SKM-1 treated with dmso at 0.1 percent for 144 hours (cell line): Measurements from ENCODE around the gene AGO4.
"Not testable (repeated sequence)": the region's sequence is repeated elsewhere in the genome, so short reads cannot be mapped to it uniquely, and the experiment has no call there.

Source experiments
- DNase-seq: peaks from one replicate; lab custom pipeline; 2025; ENCODE audit not compliant: unreplicated experiment; lab: John Stamatoyannopoulos, UW

Gene AGO4

DNA sequence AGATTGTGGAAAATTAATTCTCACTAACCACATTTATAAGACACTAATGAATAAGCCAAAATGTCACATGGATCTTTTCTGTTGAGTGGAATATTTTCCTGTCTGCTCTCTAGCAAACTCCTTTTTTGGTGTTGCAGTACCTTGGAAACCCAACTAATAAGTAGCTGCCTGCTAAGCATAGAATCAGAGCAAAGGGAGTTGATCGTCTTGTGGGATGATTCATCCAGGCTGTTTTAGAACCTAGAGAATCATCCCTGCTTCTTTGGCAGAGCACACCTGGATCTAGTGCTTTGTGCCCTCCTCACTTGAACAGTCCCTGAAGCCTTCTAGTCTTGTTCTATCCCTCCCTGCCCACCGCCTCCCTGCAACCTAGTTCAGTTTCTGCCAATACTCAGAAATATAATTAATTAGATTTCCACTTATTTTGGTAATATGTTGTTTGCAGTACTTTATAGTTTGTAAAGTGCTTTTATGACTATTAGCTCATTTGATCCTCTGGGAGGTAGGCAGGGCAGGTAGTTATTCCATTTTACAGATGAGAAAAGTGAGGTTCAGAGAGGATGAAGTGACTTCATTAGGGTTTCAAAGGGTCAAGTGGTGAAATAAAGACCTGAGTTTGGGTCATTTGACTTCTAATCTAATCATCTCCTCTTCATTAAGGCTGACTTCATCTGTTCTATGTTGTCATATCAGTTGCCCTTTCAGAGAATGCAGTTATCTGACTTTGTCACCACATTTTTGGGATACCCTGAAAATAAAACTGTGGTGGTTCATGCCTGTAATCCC lies 2.5 kb downstream of the AGO4 start:
- DNase-seq = no peak

DNA sequence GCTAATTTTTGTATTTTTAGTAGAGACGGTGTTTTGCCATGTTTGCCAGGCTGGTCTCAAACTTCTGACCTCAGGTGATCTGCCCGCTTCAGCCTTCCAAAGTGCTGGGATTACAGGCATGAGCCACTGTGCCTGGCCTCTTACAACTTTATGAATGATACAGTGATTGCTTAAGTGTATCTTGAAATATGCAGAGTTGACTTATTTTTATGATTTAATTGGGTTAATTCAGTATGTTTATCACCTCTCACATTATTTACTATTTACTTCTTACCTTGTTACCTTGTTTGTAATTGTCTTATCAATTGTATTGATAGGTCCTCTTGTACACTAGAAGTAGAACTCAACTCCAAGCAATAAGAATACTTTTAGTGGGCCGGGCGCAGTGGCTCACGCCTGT lies 4.9 kb downstream of the AGO4 start:
- DNase-seq = not testable (repeated sequence)

DNA sequence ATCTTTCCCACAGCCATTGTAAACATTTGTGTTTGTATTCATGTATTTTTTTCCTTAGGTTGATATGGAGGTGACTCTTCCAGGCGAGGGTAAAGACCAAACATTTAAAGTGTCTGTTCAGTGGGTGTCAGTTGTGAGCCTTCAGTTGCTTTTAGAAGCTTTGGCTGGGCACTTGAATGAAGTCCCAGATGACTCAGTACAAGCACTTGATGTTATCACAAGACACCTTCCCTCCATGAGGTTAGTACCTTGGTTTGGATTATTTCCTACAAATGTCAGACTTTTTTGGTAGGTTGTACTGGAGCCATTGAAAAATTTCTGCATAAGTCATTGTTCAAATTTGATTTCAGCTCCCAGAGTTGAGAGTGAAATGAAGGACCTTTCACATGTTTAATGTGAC lies 17.4 kb downstream of the AGO4 start:
- DNase-seq = no peak

DNA sequence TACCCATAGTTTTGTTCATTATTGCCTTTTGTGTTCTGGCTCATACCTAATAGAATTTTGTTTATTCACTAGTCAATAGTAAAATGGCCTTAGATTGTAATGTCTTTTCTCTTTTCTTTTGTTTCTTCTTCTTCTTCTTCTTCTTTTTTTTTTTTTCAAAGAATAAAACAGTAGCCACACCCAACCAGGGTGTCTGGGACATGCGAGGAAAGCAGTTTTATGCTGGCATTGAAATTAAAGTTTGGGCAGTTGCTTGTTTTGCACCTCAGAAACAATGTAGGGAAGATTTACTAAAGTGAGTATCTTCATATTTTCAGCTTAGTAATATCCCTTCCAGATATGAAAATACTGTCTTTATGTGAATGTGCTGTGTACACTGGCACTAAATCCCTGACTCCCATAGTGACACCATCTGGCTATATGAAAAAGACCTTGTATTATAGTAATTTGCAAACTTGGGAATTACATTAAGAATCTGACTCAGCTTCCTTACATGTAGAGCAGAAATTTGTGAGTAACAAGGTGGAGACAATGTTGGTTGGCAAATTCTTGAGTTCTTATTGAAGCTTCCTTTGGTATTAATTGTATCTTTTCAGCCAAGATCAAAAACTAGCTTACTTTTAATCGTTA lies 24.6 kb downstream of the AGO4 start:
- DNase-seq = no peak

DNA sequence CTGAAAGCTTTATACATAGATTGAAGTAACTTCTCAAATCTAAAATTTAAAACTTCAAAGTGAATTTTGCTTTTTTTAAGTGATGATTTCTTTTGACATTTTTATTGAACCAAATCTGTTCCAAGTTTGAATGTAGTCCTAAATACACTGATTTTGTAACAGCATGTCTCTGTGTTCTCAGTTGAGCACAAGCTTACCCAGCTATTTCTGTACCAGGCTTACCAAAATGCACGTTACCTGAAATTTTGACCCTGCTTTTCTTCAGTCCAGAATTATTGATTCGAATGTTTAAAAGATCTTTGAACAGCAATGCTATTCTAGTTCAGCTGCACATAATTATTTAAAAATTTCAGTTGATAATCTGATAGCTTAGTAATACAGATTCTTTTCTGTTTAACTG lies 25.6 kb downstream of the AGO4 start:
- no peak for DNase-seq

DNA sequence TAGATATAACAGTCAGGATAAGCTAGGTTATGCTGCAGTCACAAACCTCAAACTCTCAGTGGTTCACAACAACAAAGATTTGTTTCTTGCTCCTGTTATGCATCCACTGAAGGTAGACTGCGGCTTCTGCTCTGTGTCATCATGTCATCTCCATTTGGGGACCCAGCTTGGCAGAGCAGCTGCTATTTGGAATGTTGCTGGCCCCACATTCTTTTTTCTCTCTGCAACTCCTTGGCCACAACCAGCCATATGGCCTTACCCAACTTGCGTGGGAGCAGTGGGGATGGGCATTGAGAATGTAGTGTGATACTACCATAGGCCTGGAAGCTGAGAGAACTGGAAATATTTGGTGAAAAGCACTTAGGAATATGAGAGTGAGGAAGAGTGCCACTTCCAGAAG lies 26.4 kb downstream of the AGO4 start:
- no peak for DNase-seq

DNA sequence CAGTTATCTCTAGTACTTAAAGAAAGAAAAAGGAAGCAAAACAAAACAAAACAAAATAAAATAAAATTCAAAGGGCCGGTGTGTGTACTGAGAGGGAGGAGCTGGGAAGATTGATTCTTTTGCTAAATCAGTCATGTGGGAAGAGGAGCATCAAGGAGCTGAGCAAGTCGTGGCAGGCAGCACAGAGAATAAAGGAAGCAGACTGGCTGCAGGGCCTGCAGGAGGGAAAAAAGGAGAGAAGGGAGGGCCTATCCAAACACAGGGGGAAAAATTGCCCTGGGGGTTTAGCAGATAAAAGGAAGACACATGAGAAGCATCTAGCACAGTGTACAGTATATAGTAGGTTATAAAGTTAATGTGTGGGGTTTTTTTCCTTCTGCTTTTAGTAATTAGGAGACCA lies 27.6 kb downstream of the AGO4 start:
- DNase-seq = no peak

DNA sequence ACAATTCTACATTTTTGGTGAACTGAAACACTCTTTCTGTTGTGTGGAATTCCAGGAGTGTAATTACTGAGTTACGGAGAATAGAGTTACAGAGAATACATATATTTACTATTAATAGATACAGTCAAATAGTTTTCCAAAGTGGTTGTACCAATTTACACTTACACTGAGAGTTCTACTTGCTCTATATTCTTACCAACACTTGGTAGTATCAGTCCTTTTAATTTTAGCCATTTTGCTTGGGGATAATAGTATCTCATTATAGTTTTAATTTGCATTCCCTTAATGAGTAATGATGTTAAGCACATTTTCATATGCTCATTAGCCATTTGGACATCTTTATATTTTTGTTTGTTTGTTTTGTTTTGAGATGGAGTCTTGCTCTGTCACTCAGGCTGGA lies 28.9 kb downstream of the AGO4 start:
- DNase-seq = no peak

DNA sequence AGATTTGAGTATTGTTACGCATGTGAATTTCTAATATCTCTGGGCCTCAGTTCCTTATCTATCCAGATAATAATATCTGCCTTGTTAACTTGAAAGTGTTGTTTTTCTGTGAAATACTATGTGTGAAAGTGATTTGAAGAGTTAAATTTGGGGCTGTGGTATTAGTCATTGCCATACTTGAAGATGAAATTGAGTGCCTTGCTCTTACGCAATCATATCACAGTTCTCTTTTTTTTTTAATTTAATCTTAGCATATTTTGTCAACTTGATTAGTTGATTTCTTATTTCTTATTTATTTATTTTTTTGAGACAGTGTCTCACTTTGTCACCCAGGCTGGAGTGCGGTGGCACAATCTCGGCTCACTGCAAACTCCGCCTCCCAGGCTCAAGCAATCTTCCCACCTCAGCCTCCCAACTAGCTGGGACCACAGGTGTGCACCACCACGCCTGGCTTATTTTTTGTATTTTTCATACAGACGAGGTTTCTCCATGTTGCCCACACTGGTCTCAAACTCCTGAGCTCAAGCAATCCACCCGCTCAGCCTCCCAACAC lies 31.0 kb downstream of the AGO4 start:
- DNase-seq = no peak

DNA sequence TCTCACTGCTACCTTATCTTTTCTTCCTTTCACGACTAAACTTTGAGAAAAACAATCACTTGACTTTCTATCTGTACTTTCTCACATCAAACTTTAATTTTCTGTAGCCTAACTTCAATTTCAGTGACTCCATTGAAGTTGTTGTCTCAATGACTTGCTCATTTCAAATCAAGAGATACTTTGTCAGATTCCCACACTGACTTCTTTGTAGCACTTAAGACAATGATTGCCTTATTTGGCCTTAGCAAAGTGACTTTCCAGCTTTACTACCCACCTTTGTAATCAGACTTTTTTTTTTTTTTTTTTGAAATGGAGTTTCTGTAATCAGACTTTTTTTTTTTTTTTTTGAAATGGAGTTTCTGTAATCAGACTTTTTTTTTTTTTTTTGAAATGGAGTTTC lies 37.0 kb downstream of the AGO4 start:
- no peak for DNase-seq

DNA sequence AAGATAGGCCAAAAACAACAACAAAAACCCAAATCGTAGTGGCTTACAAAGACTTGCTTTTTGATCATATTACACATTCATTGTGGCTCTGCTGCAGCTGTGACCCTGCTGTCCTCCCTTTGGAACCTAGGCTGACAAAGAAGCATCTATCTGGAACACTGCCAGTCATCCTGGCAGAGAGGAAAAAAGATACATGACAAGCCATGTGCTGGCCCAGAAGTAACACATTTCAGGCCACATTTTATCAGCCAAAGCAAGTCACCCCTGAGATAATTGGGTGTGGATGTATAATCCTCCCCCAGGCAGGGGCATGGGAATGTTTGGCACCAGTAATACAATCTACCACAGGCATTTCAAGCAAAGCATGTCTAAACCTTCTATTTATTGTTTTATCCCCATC lies 38.0 kb downstream of the AGO4 start:
- DNase-seq = no peak

DNA sequence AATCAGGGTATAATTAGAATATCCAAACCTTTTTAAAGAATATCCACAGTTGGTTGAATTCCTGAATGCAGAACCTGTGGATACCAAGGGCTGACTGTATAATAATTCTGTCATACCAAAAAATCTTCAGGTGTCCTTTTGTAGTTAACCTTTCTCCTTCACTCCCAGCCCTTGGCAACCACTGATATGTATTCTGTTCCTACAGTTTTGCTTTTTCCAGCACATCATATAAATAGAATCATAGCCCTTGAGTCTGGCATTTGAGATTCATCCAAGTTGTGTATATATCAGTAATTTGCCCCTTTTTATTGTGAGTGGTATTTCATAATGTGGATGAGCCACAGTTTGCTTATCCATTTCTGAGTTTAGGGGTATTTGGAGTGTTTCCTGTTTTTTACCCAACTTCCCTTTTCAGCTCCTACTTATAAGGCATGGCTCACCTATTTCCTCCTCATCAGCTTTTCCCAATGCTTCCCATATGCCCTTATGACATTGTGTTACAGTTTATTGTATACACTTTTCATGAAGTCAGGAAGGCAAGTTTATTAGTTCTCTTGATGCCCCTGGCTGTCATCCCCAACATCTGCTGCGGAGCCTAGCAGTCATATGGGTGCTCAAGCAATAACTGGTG lies 40.2 kb downstream of the AGO4 start:
- DNase-seq = peak; percentile 57

DNA sequence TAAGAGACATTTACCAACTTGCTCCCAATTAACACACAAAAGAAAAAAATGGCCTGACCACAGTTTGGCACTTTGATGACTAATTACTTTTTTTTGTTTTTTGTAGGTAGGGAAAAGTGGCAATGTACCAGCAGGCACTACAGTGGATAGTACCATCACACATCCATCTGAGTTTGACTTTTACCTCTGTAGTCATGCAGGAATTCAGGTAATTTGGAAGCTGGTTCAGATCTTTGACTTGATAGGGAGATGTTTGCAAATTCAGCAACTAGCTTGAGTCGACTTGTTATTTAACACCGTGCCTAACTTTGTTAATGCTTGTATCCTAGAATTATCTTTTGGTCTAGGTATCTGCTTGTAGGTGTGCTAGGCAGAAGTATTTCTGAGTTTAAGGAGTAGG lies 42.2 kb downstream of the AGO4 start:
- no peak for DNase-seq

DNA sequence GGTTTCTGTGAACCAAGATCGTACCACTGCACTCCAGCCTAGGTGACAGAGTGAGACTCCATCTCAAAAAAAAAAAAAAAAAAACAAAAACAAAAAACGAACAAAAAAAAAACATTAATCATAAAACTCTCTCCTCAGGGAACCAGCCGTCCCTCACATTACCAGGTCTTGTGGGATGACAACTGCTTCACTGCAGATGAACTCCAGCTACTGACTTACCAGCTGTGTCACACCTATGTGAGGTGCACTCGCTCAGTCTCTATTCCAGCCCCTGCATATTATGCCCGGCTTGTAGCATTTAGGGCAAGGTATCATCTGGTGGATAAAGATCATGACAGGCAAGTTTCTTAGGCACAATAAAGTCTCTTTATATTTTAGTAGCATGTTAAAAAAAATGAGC lies 42.9 kb downstream of the AGO4 start:
- no peak for DNase-seq

DNA sequence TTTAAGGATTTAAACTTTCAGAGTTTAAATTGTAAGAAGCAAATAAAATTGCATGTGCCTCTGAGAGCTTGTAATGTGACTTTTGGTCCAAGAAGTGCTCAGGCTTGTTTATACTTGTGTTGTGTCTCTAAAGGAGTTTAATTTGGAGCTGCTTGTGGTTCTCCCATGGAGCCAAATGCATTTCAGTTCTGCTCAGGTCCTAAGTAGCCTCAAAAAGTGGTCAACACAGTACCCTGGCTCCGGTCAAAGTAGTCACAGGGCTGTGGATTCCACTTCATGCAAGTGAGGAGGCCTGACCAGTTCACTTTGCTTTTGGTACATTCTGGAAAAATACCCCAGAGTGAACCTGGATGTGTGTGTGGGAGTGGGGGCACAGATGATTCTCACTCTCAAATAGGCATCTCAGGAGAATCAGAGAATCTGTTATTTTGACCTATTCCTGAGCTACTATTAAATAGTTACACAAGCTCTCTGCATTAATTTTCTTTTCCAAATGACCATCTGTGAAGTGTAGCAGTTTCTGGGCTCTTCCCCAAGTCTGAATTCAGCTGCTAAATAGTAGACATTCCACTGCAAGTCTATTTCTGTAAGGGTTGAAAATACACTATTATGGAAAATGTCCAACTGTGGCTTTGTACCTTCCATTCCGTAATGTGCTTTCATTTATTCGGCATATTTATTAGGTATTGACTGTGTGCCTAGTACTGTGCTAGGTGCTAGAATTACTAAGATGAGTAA lies 43.5 kb downstream of the AGO4 start:
- no peak for DNase-seq

DNA sequence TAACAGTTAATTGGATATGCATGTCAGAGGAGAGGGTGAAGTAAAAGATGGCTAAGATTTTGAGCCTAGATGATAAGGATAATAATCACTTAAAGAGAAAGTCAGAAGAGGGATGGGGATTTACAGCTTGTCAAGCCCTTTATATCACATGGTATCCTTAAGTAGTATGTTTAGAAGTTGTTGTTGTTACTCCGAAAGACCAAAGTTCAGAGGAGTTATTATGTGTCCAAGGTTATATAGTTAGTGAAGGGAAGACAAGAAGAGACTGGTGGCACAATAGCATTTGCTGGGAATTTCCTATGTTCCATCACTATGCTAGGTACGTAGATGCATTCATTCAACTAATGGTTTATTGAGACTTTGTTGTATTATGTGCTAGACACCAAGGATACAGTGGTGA lies 44.4 kb downstream of the AGO4 start:
- DNase-seq = no peak

DNA sequence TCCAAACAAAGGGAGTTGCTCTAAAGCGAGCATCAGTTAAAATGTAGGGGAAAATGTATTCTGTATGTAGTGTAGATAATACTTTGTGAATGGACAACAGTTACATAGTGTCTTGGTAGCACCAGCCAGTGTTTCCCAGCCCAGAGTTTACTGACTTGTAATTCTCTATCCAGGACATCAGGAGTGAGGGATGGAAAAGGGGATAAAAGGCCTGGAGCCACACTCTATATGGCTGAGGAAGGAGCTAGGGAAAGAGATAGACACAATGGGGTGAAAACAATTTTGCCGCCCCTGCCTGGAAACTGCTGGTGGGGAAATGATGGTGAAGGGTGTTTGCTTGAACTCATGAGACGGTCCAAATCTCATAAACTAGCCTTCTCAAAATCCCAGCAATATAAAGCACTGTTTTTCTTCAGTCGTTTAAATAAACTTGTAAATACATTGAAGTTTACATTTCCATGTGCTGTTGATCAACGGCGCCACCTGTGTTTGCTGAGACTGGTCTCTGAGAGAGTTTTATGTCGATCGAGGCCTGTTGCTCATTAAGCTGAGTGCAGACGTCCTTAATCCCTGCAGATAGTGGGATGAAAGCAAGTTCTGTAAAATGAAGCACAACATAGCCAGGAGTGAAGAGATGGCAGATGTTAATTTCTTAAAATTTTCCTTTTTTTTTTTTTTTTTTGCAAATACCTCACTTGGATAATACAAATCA lies 47.3 kb downstream of the AGO4 start:
- no peak for DNase-seq

DNA sequence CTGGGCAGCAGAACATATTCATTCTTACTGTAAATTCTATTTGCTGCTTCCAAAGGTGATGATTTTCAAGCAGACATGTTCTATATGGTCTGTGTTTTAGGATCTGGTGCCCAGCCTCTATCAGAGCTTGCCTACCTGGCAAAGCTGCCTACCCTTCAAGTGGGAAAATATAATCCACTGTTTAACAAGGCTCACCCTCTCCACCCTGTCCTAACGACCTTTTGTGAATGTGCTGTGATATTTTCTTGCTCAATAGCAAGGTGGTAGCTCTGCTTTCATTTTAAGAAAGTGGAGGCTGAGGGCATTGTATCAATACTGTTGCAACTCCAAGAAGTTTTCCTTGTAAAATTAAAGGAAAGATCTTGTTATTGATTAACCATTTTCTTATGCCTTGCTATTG lies 49.1 kb downstream of the AGO4 start:
- no peak for DNase-seq

DNA sequence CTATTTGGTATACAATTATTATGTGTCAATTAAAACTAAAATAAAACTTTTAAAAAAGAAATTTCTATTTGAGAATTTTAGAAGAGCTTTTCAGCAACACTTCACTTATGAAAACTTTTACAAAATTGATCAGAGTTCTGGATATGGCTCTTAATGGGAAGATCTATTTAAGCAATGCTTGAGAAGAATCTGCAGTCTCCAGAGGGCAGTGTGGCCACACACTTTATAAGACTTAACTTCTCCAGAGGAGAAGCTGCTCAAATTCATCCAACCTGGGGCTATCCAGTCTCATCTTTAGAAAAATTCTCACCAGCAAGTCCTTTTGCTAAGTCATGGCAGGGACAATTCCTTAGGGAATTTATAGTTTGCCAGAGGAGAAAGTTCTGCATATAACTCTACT lies 50.0 kb downstream of the AGO4 start:
- peak; percentile 36 for DNase-seq

DNA sequence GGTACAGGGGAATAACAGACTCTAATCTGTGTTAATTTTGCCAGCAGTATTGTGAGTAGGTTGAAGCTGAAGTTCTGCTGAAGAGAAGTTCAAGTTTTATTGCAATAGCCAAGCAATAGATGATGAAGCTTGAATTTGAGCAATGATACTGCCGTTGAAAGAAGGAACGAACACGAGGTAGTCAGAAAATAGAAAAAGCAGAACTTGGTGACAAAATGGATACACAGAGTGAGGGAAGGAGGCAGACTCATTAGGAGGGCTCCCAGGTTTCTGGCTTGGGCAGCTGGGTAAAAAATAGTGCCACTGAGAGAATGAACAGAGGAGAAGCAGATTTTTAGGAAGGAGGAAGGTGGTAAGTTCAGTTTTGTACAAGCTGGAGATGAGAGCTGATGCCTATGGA lies 52.9 kb downstream of the AGO4 start:
- DNase-seq = peak; percentile 87

DNA sequence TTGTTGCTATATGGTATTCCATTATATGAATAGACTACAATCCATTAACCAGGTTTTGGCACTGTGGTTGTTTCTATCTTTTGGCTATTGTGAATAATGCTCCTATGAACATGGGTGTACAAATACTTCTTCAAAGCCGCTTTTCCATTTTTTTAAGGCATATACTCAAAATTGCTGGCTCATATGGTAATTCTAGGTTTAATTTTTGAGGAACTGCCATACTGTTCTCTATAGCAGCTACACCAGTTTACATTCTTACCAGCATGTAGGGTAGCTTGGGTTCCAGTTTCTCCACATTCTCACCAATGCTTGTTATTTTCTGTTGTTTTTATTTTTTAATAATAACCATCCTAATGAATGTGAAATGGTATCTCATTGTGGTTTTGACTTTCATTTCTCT lies 55.3 kb downstream of the AGO4 start:
- no peak for DNase-seq
